GM10847 (cell line): Measurements from ENCODE around the gene FSTL4.

ENCODE experiments used
- POLR2A ChIP-seq: IDR thresholded peaks from 2 replicates; pipeline ENCODE4 v1.6.1; 2011; ENCODE audit not compliant: insufficient read length; ENCODE audit errors: extremely low read depth

Gene FSTL4

DNA sequence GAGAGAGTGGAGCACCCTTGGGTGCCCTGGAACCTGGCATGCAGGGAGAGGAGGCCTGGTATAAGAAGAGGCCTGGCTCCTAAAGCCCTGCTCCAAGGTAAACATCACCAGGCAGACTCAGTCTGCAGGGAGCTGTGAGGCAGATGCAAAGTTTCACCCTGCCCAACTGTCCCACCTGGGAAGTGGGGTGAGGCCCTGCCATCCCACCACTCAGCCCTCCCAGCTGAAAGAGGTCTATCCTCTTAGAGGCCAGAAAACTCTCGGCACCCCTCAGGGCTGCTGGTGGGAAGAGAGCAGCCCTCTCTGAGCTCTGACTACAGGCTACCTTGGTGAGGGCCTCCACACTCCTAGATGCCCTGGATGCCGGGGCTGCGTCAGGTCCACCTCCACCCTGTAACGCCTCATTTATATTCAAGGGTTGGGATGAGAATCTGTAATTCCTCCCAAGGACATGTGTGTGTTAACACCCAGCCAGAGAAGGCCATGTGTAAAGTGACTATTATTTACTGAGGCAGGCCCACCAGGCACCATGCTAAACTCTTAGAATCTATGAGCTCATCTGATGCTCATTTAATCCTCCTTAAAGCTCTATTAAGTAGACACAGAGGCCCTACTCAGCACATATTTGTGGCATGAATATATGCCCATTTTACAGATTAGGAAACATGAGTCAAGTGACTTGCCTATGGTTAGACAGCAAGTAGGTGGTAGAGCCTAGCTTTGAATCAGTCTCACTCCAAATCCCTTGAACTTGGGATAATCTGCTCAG, 205.9 kb downstream of the FSTL4 start:
- TF ChIP-seq POLR2A, result no peak

GRCh38 chr5:133405275-133406034, 206.9 kb downstream of the FSTL4 start:
- no peak for TF ChIP-seq POLR2A

DNA sequence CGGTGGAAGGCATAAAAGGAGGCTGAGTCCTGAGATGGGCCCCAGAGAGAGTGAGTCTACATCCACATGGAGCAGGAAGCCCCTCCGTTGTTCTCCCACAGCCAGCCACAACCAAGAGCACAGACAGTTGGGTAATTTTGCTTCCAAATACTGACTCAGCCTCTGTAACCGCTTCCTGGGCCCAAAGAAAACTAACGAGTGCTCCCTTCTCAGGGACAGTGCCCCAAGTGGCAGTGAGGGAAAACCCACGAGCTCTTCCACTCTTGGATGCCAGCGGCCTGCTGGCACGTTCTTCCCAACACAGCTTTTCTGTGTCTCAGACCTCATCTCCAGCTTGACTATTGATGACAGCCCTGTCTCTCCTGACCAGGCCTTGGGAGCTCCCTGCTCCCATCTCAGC, 207.6 kb downstream of the FSTL4 start:
- no peak for TF ChIP-seq POLR2A

DNA sequence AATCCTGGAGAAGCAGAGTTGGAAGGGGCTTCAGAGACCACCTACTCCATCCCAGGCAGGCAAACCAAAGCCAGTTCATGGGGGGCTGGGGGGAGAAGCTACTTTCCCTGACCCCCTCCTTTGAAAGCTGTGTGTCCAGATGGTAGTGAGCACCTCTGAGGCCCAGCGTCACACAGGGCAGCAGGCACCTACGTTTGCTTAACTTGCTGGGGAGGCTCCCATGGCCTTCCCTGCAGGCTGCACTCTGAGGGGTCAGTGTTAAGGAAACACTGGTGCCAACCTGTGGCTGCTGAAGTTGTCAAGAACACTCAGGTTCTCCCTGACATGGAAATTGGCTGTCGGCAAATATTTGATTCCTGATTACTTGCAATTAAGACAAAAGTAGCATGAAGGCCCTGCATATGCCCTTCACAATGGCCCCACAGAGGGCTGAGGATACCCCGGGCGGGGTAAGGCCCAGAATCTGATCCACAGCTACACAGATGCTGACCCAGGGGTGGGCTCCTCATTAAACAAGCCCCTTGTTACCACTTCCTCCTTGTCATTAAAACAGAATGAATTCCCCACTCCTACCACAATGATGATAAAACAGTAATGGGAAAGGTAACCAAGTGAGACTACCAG, 208.5 kb downstream of the FSTL4 start:
- TF ChIP-seq POLR2A, result no peak

- no peak for TF ChIP-seq POLR2A
Measured at GRCh38 chr5:133402775-133403174, 209.6 kb downstream of the FSTL4 start.

- no peak for TF ChIP-seq POLR2A
Measured at GRCh38 chr5:133401731-133402347, 210.5 kb downstream of the FSTL4 start.

DNA sequence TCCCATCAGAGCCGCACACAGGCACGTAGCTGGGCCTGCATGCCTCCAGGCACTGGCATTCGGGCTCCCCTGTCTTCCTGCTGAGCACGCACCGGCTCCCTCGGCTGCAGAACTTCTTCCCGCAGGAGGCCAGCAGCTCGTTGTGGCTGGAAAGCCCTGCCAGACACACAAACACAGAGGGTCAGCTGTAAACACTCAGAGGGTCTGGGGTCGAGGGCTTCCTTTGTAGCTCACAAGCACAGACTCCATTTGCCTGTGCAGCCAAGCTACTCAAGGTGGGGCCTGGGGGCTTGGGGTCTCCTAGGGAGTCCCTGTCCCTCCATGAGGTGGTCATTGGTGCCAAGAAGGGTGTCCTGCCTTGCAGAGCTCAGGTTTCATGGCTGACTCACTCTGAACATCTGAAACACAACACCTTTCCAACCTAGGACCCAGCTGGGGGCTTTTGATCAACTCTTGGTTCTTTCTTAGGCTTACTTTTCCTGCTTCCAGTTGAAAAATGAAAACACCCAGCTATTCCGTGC, 211.4 kb downstream of the FSTL4 start:
- TF ChIP-seq POLR2A, result no peak

- TF ChIP-seq POLR2A, result no peak
Measured at GRCh38 chr5:133400120-133400519, 212.2 kb downstream of the FSTL4 start.

DNA sequence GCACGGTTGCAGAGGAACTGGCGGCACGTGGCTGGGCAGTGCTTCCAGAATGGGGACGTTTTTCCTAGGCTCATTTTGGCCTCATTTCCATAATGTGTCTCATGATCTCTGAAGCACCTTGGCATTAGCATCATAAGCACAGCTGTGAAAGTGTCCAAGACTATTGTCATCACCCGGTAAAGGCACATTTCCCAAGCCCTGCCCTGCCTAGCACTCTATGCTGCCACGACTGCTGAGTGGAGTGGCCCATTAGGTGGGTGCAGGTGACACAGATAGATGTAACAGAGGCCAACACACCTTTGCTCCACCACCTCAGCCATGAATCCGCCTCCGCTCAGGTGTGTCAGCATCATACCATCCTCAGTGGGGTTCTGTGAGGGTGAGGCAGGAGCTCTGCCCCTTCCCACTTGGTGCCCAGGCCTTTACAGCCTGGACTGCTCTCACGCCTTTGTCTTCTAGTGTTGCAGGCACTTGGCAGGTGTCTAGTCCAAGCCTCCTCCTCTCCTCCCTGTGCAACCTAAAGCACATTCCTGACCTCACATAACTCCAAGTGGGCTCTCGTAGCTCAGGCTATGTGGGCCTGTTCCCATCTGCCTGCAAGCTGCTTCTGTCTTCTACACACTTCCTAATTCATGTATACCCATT, 213.0 kb downstream of the FSTL4 start:
- no peak for TF ChIP-seq POLR2A

GRCh38 chr5:133398646-133399101, 213.7 kb downstream of the FSTL4 start:
- TF ChIP-seq POLR2A, result no peak

DNA sequence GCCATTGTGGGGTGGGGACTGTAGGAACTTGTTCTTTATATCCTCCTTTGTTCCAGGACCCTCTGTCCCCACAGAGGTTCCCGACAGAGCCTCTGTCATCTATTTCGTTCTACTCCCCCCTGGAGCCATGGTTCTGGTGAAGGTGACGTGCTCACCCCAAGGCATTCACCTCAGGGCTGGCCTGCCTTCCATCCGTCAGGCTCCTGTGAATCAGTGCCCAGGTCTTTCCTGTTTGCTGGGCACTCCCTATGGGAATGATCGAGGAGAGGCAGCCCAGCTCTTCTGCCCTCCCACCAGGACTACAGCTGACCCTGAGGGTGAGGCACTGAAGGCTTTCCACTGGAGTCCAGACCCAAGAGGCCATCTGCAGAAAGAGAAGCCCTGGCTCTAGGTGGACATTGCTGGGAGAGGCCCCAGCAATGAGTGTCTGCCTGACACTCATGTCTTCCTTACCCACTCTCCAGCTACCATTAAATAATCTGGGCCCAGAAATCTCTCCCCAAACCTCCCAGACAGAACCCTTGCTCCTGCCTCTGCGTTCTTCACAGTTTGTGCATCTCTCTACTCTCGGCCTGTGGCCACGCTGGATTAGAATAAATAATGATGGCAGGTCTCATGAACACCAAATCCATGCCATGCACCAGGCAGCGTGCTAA, 214.2 kb downstream of the FSTL4 start:
- no peak for TF ChIP-seq POLR2A

DNA sequence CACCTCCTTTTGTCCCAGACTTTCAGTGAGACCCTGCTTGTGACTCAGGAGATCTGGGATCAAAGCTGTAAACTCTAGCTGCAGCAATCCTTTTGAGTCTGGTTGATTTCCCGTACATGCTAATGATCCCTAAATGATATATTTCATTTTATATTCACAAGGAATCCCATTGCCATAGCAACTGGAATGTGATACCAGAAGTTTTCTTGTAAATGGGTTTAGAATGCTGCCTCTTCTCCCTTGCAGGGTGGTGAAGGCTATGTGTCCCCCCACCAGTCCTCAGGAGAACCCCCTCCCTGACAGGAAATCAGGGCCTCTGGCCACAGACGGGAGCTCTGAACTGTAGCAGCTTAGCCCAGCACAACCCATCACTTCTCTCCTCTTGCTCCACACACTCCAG, 215.0 kb downstream of the FSTL4 start:
- TF ChIP-seq POLR2A, result no peak

DNA sequence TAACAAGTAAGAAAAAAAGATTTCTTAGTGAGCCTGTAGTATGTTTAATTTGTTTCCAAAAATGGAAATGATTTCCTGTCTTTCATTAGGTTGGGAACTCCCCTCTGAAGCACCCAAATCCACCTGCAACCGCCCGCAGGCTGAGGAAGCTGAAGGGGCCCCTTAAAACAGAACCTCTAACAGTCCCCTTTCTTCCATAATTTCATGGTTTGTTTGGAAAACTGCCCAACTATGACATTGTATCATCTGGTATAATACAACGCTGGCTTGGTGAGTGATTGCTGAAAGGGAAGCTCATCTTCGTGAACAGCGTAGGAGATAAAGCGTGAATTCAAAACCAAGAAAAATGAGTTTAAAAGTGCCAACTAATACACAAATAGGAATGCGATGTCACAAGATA, 215.5 kb downstream of the FSTL4 start:
- TF ChIP-seq POLR2A, result no peak

GRCh38 chr5:133396187-133396741, 216.1 kb downstream of the FSTL4 start:
- no peak for TF ChIP-seq POLR2A
